HCT116 (cell line): ENCODE data around the gene DLG2. TPM values are rescaled to one million over a fixed set of nuclear protein-coding genes. Genes with fewer than 3 reads are reported as not detected.

Experiments used
- ATAC-seq: fragments of 200-7000 bp; cut with Tn5 transposase; 2 replicates; pipeline ENCODE4 v1.9.1; 2020; ENCODE audit warnings: mild to moderate bottlenecking, moderate library complexity
- BruUV-seq: library from RNA; stranded (reverse); fragments of 400-500 nt; replicated peaks from 2 replicates; lab custom pipeline; 2021; lab: Mats Ljungman, UMichigan
- CTCF ChIA-PET: fragments of 300-600 bp; sonication (Branson Sonifier 250); formaldehyde crosslinking; loops from one replicate; lab custom pipeline; 2021; ENCODE audit warnings: antibody characterized with exemption; lab: Charles Lee
- POLR2A ChIA-PET: fragments of 300-600, 350-600 bp; sonication (Branson Sonifier 250); formaldehyde crosslinking; loops from one replicate; lab custom pipeline; 2021; ENCODE audit warnings: antibody characterized with exemption; lab: Charles Lee
- RAD21 ChIA-PET, 2 experiments: fragments of 300-600 bp; sonication (Branson Sonifier 250); formaldehyde crosslinking; loops; one replicate each; lab custom pipeline; 2023; ENCODE audit warnings: low total read pairs in 2 of 2; ENCODE audit not compliant: uncharacterized antibody in 2 of 2, unreplicated experiment in 2 of 2, low non-redundant PET in 1 of 2; lab: Charles Lee
- DNase-seq: peaks from one replicate; pipeline ENCODE4 v3.0.0-alpha.2; 2010; ENCODE audit warnings: low read depth, low spot score
- H2AFZ ChIP-seq: fragments of 200-600 bp; shearing (Covaris generic), sonication (generic); 2 replicates; pipeline ENCODE4 v1.6.1; 2017; ENCODE audit warnings: low read depth, mixed run types, mixed read lengths, antibody characterized with exemption, low read length; ENCODE audit not compliant: poor library complexity, severe bottlenecking
- H3K27ac ChIP-seq: 2 replicates; pipeline ENCODE4 v1.5.1; 2012; ENCODE audit warnings: low read depth, low read length
- H3K27me3 ChIP-seq: fragments of 200-600 bp; sonication (generic); 2 replicates; pipeline ENCODE4 v1.6.1; 2016; ENCODE audit warnings: mixed run types, low read length, mixed read lengths; ENCODE audit not compliant: insufficient read depth
- H3K36me3 ChIP-seq, 2 experiments: fragments of 200-500 bp in 1 of 2; fragments of 200-600 bp in 1 of 2; sonication (Bioruptor generic) in 1 of 2; sonication (generic) in 1 of 2; 2 replicates each; pipeline versions ENCODE4 v1.5.1 to v1.6.1; 2014 to 2016; ENCODE audit warnings: low read length in 2 of 2, inconsistent platforms in 1 of 2, mixed read lengths in 1 of 2, mixed run types in 1 of 2; ENCODE audit not compliant: insufficient read depth in 2 of 2, control insufficient read depth in 1 of 2
- H3K4me1 ChIP-seq, 2 experiments: fragments of 200-600 bp in 1 of 2; sonication (generic) in 1 of 2; 2 replicates each; pipeline versions ENCODE4 v1.5.1 to v1.6.1; 2012 to 2017; ENCODE audit warnings: low read length in 2 of 2, inconsistent platforms in 1 of 2, mild to moderate bottlenecking in 1 of 2, mixed read lengths in 1 of 2, mixed run types in 1 of 2, moderate library complexity in 1 of 2; ENCODE audit not compliant: insufficient read depth in 2 of 2, control insufficient read depth in 1 of 2
- H3K4me2 ChIP-seq: fragments of 200-600 bp; sonication (generic); 2 replicates; pipeline ENCODE4 v1.6.1; 2017; ENCODE audit warnings: mixed run types, low read length, mixed read lengths
- H3K4me3 ChIP-seq, 2 experiments: fragments of 200-600 bp in 1 of 2; sonication (generic) in 1 of 2; replicated peaks in 1 of 2; 2 replicates each; pipeline ENCODE4 v1.5.1; 2011 to 2016; ENCODE audit warnings: low read length in 2 of 2, control low read depth in 1 of 2, low read depth in 1 of 2, mild to moderate bottlenecking in 1 of 2, mixed read lengths in 1 of 2, mixed run types in 1 of 2
- H3K79me2 ChIP-seq: fragments of 200-600 bp; sonication (generic); 2 replicates; pipeline ENCODE4 v1.6.1; 2017; ENCODE audit warnings: mild to moderate bottlenecking, mixed run types, low read length, moderate library complexity, mixed read lengths; ENCODE audit not compliant: insufficient read depth
- H3K9ac ChIP-seq: fragments of 200-600 bp; sonication (generic); 2 replicates; pipeline ENCODE4 v1.6.1; 2016; ENCODE audit warnings: low read length, mixed read lengths
- H3K9me2 ChIP-seq: fragments of 200-600 bp; sonication (generic), shearing (Covaris generic); 2 replicates; pipeline ENCODE4 v1.6.1; 2017; ENCODE audit warnings: mixed run types, mild to moderate bottlenecking, moderate library complexity; ENCODE audit not compliant: insufficient read depth
- H3K9me3 ChIP-seq, 2 experiments: fragments of 200-500 bp in 1 of 2; fragments of 200-600 bp in 1 of 2; sonication (Bioruptor generic) in 1 of 2; sonication (generic) in 1 of 2; 2 replicates each; pipeline ENCODE4 v1.6.1; 2014 to 2017; ENCODE audit warnings: low read length in 2 of 2, mixed read lengths in 2 of 2, inconsistent platforms in 1 of 2, low read depth in 1 of 2, mild to moderate bottlenecking in 1 of 2, mixed run types in 1 of 2, moderate library complexity in 1 of 2; ENCODE audit not compliant: control insufficient read depth in 1 of 2, insufficient read depth in 1 of 2
- H4K20me1 ChIP-seq: fragments of 200-600 bp; sonication (generic), shearing (Covaris generic); 2 replicates; pipeline ENCODE4 v1.6.1; 2017; ENCODE audit warnings: mixed run types, mild to moderate bottlenecking, moderate library complexity; ENCODE audit not compliant: insufficient read depth
- EGR1 ChIP-seq: IDR thresholded peaks from 2 replicates; pipeline ENCODE4 v1.6.1; 2012; ENCODE audit warnings: low read depth
- EZH2phosphoT487 ChIP-seq: fragments of 200-600 bp; IDR thresholded peaks from 2 replicates; pipeline ENCODE4 v1.6.1; 2018; ENCODE audit warnings: antibody characterized with exemption, borderline replicate concordance
- POLR2A ChIP-seq: IDR thresholded peaks from 2 replicates; pipeline ENCODE4 v1.7.0; 2011; ENCODE audit warnings: borderline replicate concordance; ENCODE audit not compliant: insufficient read depth, insufficient read length; ENCODE audit errors: extremely low read depth
- POLR2AphosphoS5 ChIP-seq: IDR thresholded peaks from 2 replicates; pipeline ENCODE4 v1.6.1; 2011; ENCODE audit warnings: mild to moderate bottlenecking, low read depth, low read length, moderate library complexity
- SRF ChIP-seq: IDR thresholded peaks from 2 replicates; pipeline ENCODE4 v1.6.1; 2012; ENCODE audit warnings: low read depth
- TCF7L2 ChIP-seq: IDR thresholded peaks from 2 replicates; pipeline ENCODE4 v1.7.0; 2011; ENCODE audit warnings: borderline replicate concordance, inconsistent platforms; ENCODE audit not compliant: insufficient read depth, insufficient read length; ENCODE audit errors: extremely low read depth
- YY1 ChIP-seq: IDR thresholded peaks from 2 replicates; pipeline ENCODE4 v1.6.1; 2011; ENCODE audit warnings: low read length, low read depth, moderate library complexity, mild to moderate bottlenecking; ENCODE audit not compliant: insufficient replicate concordance; ENCODE audit errors: extremely low read depth
- ZFX ChIP-seq: fragments of 450-650 bp; IDR thresholded peaks from 2 replicates; pipeline ENCODE4 v1.6.1; 2017
- ZNF274 ChIP-seq: fragments of 200-500 bp; sonication (Bioruptor generic); IDR thresholded peaks from 2 replicates; pipeline ENCODE4 v1.6.1; 2014; ENCODE audit warnings: mild to moderate bottlenecking, low read depth, low read length, inconsistent platforms
- intact Hi-C: fragments of 100-400 bp; cut with micrococcal nuclease; formaldehyde crosslinking; loops from 2 replicates; pipeline ENCODE4 v1.10.0; 2022
- total RNA-seq: library from RNA; stranded (reverse); gene quantifications from one replicate; pipeline ENCODE4 v1.2.1, GENCODE V29; 2021; ENCODE audit not compliant: unreplicated experiment
- TF ChIP-seq, protein P1 (sequence below), 3 experiments: fragments of 200-600 bp in 1 of 3; sonication (generic) in 1 of 3; IDR thresholded peaks in 2 of 3; conservative IDR thresholded peaks in 1 of 3; 2 replicates each; pipeline ENCODE4 v1.5.1; 2012 to 2017; ENCODE audit warnings: low read depth in 2 of 3, low read length in 2 of 3, antibody characterized with exemption in 1 of 3, borderline replicate concordance in 1 of 3, control low read depth in 1 of 3, mild to moderate bottlenecking in 1 of 3, mixed read lengths in 1 of 3, mixed run types in 1 of 3, moderate library complexity in 1 of 3; ENCODE audit not compliant: insufficient read depth in 1 of 3
- TF ChIP-seq, protein P2 (sequence below): IDR thresholded peaks from 2 replicates; pipeline ENCODE4 v1.6.1; 2012

Gene DLG2
- total RNA-seq, 1 experiment from 2014 or later = 2.4 TPM

DNA sequence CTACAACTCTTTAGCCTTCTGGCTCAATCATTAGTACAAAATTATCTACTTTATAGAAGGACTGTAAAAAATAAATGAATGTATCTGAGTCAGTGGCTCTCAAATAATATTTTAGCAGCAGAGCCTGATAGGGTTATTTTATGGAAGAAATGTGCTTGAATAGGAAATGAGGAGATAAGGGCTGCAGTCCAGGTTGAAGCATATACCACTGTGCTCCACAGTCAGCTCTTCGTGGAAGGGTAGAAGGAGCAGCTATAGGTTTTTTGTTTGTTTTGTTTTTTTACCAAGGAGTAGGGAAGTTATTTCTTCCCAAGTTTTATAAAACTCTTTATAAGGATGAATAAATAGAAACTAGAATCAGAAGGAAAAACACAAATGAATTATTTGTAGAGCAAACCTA, 242.0 kb downstream of the DLG2 start (continued):
- TF ChIP-seq, protein P1, sequence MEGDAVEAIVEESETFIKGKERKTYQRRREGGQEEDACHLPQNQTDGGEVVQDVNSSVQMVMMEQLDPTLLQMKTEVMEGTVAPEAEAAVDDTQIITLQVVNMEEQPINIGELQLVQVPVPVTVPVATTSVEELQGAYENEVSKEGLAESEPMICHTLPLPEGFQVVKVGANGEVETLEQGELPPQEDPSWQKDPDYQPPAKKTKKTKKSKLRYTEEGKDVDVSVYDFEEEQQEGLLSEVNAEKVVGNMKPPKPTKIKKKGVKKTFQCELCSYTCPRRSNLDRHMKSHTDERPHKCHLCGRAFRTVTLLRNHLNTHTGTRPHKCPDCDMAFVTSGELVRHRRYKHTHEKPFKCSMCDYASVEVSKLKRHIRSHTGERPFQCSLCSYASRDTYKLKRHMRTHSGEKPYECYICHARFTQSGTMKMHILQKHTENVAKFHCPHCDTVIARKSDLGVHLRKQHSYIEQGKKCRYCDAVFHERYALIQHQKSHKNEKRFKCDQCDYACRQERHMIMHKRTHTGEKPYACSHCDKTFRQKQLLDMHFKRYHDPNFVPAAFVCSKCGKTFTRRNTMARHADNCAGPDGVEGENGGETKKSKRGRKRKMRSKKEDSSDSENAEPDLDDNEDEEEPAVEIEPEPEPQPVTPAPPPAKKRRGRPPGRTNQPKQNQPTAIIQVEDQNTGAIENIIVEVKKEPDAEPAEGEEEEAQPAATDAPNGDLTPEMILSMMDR (IDR thresholded peaks at IDR 0.05 in 2 of 3, conservative IDR thresholded peaks at IDR 0.05 in 1 of 3; ENCODE audit: borderline replicate concordance in 1 of 3, insufficient read depth in 1 of 3, low read depth in 2 of 3, low read length in 2 of 3) = no peak
- TF ChIP-seq, protein P2, sequence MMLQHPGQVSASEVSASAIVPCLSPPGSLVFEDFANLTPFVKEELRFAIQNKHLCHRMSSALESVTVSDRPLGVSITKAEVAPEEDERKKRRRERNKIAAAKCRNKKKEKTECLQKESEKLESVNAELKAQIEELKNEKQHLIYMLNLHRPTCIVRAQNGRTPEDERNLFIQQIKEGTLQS = no peak
- TF ChIP-seq, all 23 proteins: peak for 0

DNA sequence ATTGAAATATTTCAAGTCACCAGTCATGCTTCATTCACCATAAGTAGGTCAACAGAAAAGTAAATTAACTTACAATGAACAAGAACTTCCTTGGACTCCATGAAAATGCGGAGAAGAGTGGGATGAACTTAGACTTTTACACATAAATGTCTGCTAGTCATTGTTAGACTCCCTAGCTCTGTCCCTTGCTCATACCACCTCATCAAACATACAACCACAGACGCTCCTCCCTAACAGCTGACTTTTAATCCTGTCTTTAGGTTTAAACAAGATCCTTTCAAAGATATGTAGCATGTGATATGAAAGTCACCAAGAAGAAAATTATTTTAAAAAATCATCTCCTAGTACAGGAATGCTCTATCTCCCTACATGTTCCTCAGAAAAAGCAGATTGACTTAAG, 248.1 kb downstream of the DLG2 start:
- H3K4me1 ChIP-seq = no peaks in the 10 kb centered on the region
- H3K27ac ChIP-seq = no peak overlapping the region
- DNase-seq (no peak), ATAC-seq (no peak)
- no peaks in the 10 kb centered on the region for H3K36me3 ChIP-seq
- H3K9ac ChIP-seq = no peak overlapping the region
- H2AFZ ChIP-seq = no peak overlapping the region
- no peak overlapping the region for H3K4me3 ChIP-seq
- H3K9me3 ChIP-seq = no peaks in the 10 kb centered on the region
- no peaks in the 10 kb centered on the region for H4K20me1 ChIP-seq
- ChIA-PET RAD21 (no interaction called here), CTCF (no interaction called here), POLR2A (no interaction called here)
- peaks cover 24% of the 10 kb centered on the region; the same call in 1 of the 2 replicates for H3K27me3 ChIP-seq
- intact Hi-C loops = no loop called here
- H3K9me2 ChIP-seq = no peaks in the 10 kb centered on the region
- H3K79me2 ChIP-seq = no peaks in the 10 kb centered on the region
- no TSS peak for BruUV-seq
- H3K4me2 ChIP-seq = no peak overlapping the region
- TF ChIP-seq ZNF274 (no peak), SRF (no peak)

DNA sequence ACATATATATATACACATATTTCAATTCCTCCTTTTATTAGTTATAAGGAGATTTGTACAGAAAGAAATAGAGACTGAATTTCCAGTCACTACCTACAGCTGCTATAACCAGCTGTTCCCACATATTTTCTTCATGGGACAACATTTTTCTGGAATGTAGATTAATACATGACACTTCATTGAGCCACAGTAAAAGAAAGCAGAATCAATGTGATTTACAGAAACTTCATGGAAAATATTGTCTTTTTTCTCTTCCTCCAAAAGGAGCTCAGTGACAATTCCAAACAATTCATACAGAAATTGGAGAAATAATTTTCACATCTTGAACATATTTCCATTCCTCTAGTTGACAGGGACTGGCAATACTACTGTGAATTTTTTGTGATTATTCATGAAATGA, 249.2 kb downstream of the DLG2 start:
- H3K9ac ChIP-seq = no peak overlapping the region
- intact Hi-C loops = no loop called here
- no peaks in the 10 kb centered on the region for H3K9me3 ChIP-seq
- RAD21 ChIA-PET = no interaction called here
- no peak for DNase-seq
- TF ChIP-seq EGR1 (no peak), TCF7L2 (no peak), POLR2A (no peak), POLR2AphosphoS5 (no peak), SRF (no peak), EZH2phosphoT487 (no peak), YY1 (no peak), ZFX (no peak)
- TF ChIP-seq, protein P2 = no peak
- TF ChIP-seq, all 23 proteins: peak for 0
- Histone ChIP-seq H3K79me2 (no peaks in the 10 kb centered on the region), H3K4me3 (no peak overlapping the region), H2AFZ (no peak overlapping the region), H3K9me2 (no peaks in the 10 kb centered on the region), H3K27ac (no peak overlapping the region), H3K4me1 (no peaks in the 10 kb centered on the region), H3K36me3 (no peaks in the 10 kb centered on the region), H4K20me1 (no peaks in the 10 kb centered on the region), H3K4me2 (no peak overlapping the region), H3K27me3 (peaks cover 19% of the 10 kb centered on the region; the same call in 1 of the 2 replicates)
- CTCF ChIA-PET = no interaction called here
- no TSS peak for BruUV-seq
- no peak for ATAC-seq
- POLR2A ChIA-PET = no interaction called here
